NB4 (cell line): ENCODE data around the gene PA2G4.
"Not testable (repeated sequence)": the region's sequence is repeated elsewhere in the genome, so short reads cannot be mapped to it uniquely, and the experiment has no call there.

Experiments used
- POLR2A ChIP-seq: IDR thresholded peaks from 2 replicates; pipeline ENCODE4 v1.6.1; 2011; ENCODE audit warnings: mild to moderate bottlenecking; ENCODE audit not compliant: insufficient read length; ENCODE audit errors: extremely low read depth
- TF ChIP-seq, protein P1 (sequence below): IDR thresholded peaks from one replicate; pipeline ENCODE4 v1.5.1; 2012; ENCODE audit warnings: low read depth, low read length
- TF ChIP-seq, protein P2 (sequence below): IDR thresholded peaks from 2 replicates; pipeline ENCODE4 v1.6.1; 2011; ENCODE audit warnings: low read depth, low read length

DNA sequence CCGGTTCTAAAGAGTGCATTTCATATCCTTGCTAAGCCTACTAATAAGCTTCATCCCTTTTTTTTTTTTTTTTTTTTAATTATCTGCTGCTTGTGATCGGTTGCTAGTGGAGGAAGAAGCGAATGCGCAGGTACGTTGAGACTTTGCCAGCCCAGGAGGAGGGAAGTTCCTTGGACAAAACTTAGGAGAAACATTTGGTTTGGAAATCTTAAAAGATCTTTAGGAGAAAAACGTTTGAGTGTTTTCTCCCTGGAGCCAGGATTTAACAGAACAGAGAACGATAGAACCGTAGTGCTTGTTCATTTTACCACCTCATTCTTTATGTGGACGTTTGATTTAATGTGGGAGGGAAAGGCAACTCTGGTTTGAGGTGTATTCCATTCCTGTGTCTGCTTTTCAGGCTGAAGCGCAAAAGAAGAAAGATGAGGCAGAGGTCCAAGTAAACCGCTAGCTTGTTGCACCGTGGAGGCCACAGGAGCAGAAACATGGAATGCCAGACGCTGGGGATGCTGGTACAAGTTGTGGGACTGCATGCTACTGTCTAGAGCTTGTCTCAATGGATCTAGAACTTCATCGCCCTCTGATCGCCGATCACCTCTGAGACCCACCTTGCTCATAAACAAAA, 12.8 kb downstream of the PA2G4 start:
- TF ChIP-seq, protein P1, sequence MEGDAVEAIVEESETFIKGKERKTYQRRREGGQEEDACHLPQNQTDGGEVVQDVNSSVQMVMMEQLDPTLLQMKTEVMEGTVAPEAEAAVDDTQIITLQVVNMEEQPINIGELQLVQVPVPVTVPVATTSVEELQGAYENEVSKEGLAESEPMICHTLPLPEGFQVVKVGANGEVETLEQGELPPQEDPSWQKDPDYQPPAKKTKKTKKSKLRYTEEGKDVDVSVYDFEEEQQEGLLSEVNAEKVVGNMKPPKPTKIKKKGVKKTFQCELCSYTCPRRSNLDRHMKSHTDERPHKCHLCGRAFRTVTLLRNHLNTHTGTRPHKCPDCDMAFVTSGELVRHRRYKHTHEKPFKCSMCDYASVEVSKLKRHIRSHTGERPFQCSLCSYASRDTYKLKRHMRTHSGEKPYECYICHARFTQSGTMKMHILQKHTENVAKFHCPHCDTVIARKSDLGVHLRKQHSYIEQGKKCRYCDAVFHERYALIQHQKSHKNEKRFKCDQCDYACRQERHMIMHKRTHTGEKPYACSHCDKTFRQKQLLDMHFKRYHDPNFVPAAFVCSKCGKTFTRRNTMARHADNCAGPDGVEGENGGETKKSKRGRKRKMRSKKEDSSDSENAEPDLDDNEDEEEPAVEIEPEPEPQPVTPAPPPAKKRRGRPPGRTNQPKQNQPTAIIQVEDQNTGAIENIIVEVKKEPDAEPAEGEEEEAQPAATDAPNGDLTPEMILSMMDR = not testable (repeated sequence)
- TF ChIP-seq POLR2A = not testable (repeated sequence)
- TF ChIP-seq, protein P2, sequence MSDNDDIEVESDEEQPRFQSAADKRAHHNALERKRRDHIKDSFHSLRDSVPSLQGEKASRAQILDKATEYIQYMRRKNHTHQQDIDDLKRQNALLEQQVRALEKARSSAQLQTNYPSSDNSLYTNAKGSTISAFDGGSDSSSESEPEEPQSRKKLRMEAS = not testable (repeated sequence)
